Right lobe of liver (tissue), 4 donors: ENCODE results near the gene PDP2.

Source experiments
- CTCF ChIP-seq, 4 donors: fragments of 200-600 bp in 3 of 4; fragments of 450-650 bp in 1 of 4; IDR thresholded peaks; one replicate each; pipeline versions ENCODE4 v1.5.1 to v1.8.0; 2016 to 2022; ENCODE audit warnings: antibody characterized with exemption in 4 of 4, mild to moderate bottlenecking in 2 of 4
- POLR2A ChIP-seq: fragments of 450-650 bp; IDR thresholded peaks from one replicate; pipeline ENCODE4 v1.6.1; 2017; ENCODE audit warnings: antibody characterized with exemption, mild to moderate bottlenecking
- donor health status: DM: no; HTN: no; CAD: no.
- donor health status: DM: no; HTN: no; CAD: no.
- donor health status: DM: no; HTN: yes; CAD: no.

GRCh38 chr16:66840883-66841282 is 39.4 kb upstream of the PDP2 start:
- no peak for TF ChIP-seq CTCF (IDR thresholded peaks at IDR 0.05)
- TF ChIP-seq POLR2A = no peak
